ENCODE data around the gene CHMP2A.

DNA sequence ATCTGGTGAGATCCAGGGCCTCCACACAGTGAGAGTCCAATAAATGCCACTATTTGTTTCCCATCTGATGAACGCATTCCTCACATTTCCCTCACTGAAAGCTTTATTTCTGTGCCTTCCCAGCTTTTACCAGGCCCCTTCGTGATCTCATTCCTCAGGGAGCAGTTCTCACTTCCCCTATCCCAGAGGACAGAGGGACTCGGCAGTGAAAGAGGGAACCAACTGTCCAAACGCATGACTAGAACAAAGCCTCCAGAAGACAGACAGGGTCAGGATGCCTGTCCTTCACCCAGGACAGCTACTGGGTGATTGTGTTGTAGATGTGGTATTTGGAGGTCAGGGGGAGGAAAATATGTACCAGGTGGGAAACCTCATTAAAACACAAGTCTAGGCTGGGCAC lies 33.3 kb downstream of the CHMP2A start:
- TF ChIP-seq, protein P1, sequence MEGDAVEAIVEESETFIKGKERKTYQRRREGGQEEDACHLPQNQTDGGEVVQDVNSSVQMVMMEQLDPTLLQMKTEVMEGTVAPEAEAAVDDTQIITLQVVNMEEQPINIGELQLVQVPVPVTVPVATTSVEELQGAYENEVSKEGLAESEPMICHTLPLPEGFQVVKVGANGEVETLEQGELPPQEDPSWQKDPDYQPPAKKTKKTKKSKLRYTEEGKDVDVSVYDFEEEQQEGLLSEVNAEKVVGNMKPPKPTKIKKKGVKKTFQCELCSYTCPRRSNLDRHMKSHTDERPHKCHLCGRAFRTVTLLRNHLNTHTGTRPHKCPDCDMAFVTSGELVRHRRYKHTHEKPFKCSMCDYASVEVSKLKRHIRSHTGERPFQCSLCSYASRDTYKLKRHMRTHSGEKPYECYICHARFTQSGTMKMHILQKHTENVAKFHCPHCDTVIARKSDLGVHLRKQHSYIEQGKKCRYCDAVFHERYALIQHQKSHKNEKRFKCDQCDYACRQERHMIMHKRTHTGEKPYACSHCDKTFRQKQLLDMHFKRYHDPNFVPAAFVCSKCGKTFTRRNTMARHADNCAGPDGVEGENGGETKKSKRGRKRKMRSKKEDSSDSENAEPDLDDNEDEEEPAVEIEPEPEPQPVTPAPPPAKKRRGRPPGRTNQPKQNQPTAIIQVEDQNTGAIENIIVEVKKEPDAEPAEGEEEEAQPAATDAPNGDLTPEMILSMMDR (IDR thresholded peaks at IDR 0.05; ENCODE audit: poor library complexity), result no peak
- TF ChIP-seq EZH2 (IDR thresholded peaks at IDR 0.05; ENCODE audit: borderline replicate concordance) (no peak), EZH2phosphoT487 (IDR thresholded peaks at IDR 0.05; ENCODE audit: low read depth, severe bottlenecking, unreplicated experiment) (no peak)

All from hepatocyte (in vitro differentiated cells).